Testis (tissue), 2 donors: Measurements from ENCODE around the gene INTU.

Experiments
- POLR2A ChIP-seq: fragments of 450-650 bp; IDR thresholded peaks from one replicate; pipeline ENCODE4 v1.6.1; 2017; ENCODE audit warnings: antibody characterized with exemption, mild to moderate bottlenecking, moderate library complexity
- TF ChIP-seq, protein P1 (sequence below), 3 experiments: fragments of 450-650 bp in 2 of 3; fragments of 200-600 bp in 1 of 3; sonication (generic) in 1 of 3; IDR thresholded peaks; one replicate each; pipeline ENCODE4 v1.5.1; 2016 to 2019; ENCODE audit warnings: antibody characterized with exemption in 3 of 3, mild to moderate bottlenecking in 2 of 3, moderate library complexity in 1 of 3

- TF ChIP-seq, protein P1, sequence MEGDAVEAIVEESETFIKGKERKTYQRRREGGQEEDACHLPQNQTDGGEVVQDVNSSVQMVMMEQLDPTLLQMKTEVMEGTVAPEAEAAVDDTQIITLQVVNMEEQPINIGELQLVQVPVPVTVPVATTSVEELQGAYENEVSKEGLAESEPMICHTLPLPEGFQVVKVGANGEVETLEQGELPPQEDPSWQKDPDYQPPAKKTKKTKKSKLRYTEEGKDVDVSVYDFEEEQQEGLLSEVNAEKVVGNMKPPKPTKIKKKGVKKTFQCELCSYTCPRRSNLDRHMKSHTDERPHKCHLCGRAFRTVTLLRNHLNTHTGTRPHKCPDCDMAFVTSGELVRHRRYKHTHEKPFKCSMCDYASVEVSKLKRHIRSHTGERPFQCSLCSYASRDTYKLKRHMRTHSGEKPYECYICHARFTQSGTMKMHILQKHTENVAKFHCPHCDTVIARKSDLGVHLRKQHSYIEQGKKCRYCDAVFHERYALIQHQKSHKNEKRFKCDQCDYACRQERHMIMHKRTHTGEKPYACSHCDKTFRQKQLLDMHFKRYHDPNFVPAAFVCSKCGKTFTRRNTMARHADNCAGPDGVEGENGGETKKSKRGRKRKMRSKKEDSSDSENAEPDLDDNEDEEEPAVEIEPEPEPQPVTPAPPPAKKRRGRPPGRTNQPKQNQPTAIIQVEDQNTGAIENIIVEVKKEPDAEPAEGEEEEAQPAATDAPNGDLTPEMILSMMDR (IDR thresholded peaks at IDR 0.05): no peak
- no peak for TF ChIP-seq POLR2A
These were observed 23.3 kb upstream of the INTU start for GRCh38 chr4:127609484-127609883.
